GM19351 (cell line): ENCODE data around the gene ARHGAP36.

Experiments
- ATAC-seq: cut with Tn5 transposase; IDR thresholded peaks from one replicate; pipeline ENCODE4 v1.9.1; 2021; ENCODE audit warnings: mild to moderate bottlenecking, moderate library complexity; ENCODE audit not compliant: unreplicated experiment

Gene ARHGAP36

GRCh38 chrX:131068945-131069719, 11.0 kb downstream of the ARHGAP36 start:
- ATAC-seq, result peak; percentile 79

DNA sequence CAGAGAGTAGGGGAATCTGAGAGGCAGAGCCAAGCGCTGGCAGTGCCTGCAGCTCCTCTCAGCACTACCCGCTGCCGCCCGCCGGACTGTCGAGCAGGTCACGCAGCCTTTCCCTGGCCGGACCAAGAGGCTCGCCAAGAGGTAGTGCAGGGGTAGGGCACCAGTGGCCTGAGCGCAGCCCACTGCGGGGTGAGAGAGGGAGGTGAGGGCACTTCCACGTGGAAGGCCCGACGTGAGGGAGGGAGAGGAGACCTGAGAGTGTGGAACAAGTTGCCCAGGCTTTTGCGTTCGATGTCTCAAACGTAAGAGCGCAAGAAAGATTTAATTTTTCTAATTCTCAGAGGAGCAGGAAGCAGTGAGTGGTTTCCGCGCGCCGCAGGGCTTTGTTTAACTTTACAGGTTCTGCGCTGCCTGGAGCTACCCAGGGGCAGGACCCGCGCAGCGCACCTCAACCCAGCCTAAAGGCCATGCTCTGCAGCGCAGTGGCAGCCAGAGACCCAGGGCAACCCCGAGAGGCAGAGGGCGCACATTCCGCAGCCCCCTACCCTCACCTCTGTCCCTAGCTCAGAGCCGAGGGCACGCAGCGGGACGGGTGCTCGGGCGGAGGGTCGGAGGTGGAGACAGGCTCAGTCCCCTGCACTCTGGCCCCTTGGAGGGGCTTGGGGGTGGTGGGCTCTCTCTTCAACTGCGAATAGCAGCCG, 14.9 kb downstream of the ARHGAP36 start:
- ATAC-seq, result no peak

DNA sequence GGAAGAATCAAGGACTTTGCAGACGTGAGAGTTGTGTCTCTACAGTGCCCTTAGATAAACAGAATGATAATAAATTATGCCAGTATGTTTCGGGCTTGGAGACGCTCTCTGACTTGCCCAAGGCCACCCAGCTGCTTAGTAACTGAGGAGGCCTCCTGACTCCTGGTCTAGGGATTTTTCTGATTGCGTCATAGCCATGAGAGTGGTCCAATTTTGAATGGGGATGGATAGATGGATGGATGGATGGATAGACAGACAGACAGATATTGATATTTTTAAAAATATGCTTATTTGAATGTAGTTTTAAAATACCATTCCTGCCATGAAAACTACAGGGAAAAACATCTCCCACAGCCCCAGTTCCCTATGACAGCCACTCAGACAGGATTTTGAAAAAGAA, 15.5 kb downstream of the ARHGAP36 start:
- ATAC-seq, result no peak

GRCh38 chrX:131081772-131082740, 23.9 kb downstream of the ARHGAP36 start:
- no peak for ATAC-seq

DNA sequence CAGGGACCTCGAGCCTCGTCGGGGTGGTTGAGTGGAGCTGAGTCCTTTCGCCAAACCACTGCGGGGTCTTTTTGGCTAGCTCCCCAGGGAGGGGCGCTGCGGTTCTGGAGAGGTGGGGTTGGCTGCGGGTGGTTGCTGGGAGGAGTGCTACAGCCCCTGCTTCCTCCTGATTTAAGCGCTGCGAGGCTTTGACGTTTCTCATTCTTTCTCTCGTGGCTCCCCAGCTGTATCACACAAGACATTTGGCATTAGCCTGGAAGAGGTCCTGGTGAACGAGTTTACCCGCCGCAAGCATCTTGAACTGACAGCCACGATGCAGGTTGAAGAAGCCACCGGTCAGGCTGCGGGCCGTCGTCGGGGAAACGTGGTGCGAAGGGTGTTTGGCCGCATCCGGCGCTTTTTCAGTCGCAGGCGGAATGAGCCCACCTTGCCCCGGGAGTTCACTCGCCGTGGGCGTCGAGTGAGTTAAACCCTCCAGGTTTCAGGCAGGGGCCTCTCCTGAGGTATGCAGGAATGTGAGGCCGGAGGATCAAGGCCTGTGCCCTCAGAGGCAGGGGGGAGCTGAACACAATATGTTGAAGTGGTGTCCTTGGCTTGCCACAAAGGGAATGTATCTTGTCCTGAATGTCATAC, 25.5 kb downstream of the ARHGAP36 start:
- no peak for ATAC-seq

DNA sequence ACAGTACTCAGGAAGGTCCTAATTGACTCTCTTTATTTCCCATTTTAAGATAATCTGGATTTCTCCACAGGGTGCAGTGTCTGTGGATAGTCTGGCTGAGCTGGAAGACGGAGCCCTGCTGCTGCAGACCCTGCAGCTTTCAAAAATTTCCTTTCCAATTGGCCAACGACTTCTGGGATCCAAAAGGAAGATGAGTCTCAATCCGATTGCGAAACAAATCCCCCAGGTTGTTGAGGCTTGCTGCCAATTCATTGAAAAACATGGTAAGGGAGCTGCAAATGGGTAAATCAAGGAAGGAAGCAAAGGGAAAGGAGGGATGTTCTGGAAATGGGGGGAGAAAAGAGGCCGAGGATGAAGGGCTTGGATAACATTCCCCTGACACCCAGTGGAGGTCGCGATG, 26.0 kb downstream of the ARHGAP36 start:
- no peak for ATAC-seq

- no peak for ATAC-seq
Measured at GRCh38 chrX:131136776-131137175, 78.6 kb downstream of the ARHGAP36 start.

GRCh38 chrX:131139072-131139471, 80.9 kb downstream of the ARHGAP36 start:
- ATAC-seq, result no peak
